ENCODE data around the gene TMEM208. TPM values are rescaled to one million over a fixed set of nuclear protein-coding genes. Genes with fewer than 3 reads are reported as not detected.
A peak's percentile ranks its signal among the peaks of the same experiment; 100 is the strongest.

The TMEM208 gene
- total and polyA plus RNA-seq, 2 of the 13 experiments (the other 11 are each of a cell fraction or from before 2014, with no cell fraction given), result 58.8 to 72.9 TPM

DNA sequence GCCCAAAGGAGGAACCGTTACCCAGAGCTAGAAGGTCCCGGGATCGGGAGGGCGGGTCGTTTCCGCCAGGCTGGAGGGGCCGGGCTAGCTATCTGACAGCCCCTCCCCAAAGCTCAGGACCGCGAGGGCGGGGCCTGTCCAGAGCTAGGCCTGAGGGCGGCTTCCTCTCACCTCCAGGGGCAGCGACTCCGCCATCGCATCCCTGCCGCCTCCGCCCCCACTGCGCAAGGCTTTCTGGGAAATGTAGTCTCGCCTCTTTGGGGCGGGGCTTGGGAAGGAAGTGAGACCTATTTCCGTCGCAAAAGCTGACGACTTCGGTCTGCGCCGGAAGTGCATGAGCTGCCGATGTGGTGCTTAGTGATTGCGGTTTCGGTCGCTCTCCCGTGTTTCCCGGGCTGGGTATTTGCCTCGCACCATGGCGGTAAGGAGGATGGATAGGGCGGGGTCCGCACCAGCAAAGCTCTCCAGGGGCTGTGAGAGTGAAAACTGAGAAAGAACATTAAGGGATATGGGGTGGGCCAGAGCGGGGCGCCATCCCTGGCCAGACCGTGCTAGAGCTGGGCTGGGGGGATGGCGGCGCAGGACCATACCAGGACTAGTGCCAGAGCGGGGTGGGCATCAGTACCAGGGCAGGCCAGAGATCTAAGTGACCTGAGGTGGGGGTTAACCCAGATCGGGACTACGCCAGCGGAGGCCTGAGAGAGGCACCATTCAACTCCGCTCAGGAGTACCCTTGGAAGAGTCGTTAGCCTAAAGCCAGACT lies at the start of gene TMEM208 (continued):
- peak; percentile 99 for TF ChIP-seq PCBP1 (IDR thresholded peaks at IDR 0.05; ENCODE audit: borderline replicate concordance, low read depth, low read length)
- peak; percentile 84 for TF ChIP-seq TEAD3 (CRISPR knock-in tag; optimal IDR thresholded peaks at IDR 0.05; ENCODE audit: borderline replicate concordance)
- peak; percentile 87 for TF ChIP-seq ELF3 (CRISPR knock-in tag; IDR thresholded peaks at IDR 0.05)
- no peak for TF ChIP-seq SCMH1 (CRISPR knock-in tag; IDR thresholded peaks at IDR 0.05; ENCODE audit: borderline replicate concordance)
- TF ChIP-seq, protein P1, sequence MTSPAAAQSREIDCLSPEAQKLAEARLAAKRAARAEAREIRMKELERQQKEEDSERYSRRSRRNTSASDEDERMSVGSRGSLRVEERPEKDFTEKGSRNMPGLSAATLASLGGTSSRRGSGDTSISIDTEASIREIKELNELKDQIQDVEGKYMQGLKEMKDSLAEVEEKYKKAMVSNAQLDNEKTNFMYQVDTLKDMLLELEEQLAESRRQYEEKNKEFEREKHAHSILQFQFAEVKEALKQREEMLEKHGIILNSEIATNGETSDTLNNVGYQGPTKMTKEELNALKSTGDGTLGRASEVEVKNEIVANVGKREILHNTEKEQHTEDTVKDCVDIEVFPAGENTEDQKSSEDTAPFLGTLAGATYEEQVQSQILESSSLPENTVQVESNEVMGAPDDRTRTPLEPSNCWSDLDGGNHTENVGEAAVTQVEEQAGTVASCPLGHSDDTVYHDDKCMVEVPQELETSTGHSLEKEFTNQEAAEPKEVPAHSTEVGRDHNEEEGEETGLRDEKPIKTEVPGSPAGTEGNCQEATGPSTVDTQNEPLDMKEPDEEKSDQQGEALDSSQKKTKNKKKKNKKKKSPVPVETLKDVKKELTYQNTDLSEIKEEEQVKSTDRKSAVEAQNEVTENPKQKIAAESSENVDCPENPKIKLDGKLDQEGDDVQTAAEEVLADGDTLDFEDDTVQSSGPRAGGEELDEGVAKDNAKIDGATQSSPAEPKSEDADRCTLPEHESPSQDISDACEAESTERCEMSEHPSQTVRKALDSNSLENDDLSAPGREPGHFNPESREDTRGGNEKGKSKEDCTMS (CRISPR knock-in tag; conservative IDR thresholded peaks at IDR 0.05), result no peak
- TF ChIP-seq TEAD2 (CRISPR knock-in tag; IDR thresholded peaks at IDR 0.05), result no peak; the same call in 1 of the 2 replicates
- peak; percentile 45; the same call in 1 of the 2 replicates for TF ChIP-seq SNAPC2 (CRISPR knock-in tag; IDR thresholded peaks at IDR 0.05)
- peak; percentile 61 for TF ChIP-seq CTCF (CRISPR knock-in tag; IDR thresholded peaks at IDR 0.05)
- peak; percentile 100 for TF ChIP-seq SAP130 (CRISPR knock-in tag; IDR thresholded peaks at IDR 0.05; ENCODE audit: low read depth)
- TF ChIP-seq IRF2 (CRISPR knock-in tag; IDR thresholded peaks at IDR 0.05), result peak; percentile 99
- 0 out of 2 replicates have a peak, but pooled peaks have one; percentile 71 for TF ChIP-seq ZNF234 (CRISPR knock-in tag; conservative IDR thresholded peaks at IDR 0.05)
- TF ChIP-seq UBTF (CRISPR knock-in tag; IDR thresholded peaks at IDR 0.05), result peak; percentile 82
- TF ChIP-seq, protein P2, sequence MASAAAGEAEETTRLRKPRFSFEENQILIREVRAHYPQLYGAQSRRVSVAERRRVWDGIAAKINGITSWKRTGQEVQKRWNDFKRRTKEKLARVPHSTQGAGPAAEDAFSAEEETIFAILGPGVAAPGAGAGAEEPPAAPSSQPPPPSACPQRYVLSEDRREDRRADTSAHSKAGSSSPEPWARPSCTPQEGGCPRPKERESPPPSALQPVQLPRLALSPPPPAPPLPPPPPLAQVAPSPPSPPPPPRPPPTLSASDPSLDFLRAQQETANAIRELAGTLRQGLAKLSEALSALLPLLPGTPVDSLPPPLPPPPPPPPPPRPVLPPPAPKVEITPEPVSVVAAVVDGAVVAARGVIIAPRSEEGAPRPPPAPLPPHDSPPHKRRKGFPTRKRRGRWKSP (CRISPR knock-in tag; IDR thresholded peaks at IDR 0.05), result 0 out of 2 replicates have a peak, but pooled peaks have one; percentile 52
- TF ChIP-seq, protein P3, sequence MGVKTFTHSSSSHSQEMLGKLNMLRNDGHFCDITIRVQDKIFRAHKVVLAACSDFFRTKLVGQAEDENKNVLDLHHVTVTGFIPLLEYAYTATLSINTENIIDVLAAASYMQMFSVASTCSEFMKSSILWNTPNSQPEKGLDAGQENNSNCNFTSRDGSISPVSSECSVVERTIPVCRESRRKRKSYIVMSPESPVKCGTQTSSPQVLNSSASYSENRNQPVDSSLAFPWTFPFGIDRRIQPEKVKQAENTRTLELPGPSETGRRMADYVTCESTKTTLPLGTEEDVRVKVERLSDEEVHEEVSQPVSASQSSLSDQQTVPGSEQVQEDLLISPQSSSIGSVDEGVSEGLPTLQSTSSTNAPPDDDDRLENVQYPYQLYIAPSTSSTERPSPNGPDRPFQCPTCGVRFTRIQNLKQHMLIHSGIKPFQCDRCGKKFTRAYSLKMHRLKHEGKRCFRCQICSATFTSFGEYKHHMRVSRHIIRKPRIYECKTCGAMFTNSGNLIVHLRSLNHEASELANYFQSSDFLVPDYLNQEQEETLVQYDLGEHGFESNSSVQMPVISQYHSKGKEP (CRISPR knock-in tag; IDR thresholded peaks at IDR 0.05), result peak; percentile 87; the same call in 1 of the 2 replicates
- peak; percentile 63; the same call in 1 of the 2 replicates for TF ChIP-seq ZBTB2 (CRISPR knock-in tag; IDR thresholded peaks at IDR 0.05; ENCODE audit: low read depth)
- peak; percentile 59; the same call in 1 of the 2 replicates for TF ChIP-seq ZNF543 (CRISPR knock-in tag; IDR thresholded peaks at IDR 0.05)
- peak; percentile 67; the same call in 1 of the 2 replicates for TF ChIP-seq ZNF772 (CRISPR knock-in tag; IDR thresholded peaks at IDR 0.05)
- peak; percentile 79; the same call in 1 of the 2 replicates for TF ChIP-seq ZSCAN9 (CRISPR knock-in tag; IDR thresholded peaks at IDR 0.05; ENCODE audit: borderline replicate concordance)

All from HepG2 (cell line).